HG02943 (cell line): ENCODE data around the gene ALDH3B1.

ENCODE experiments used
- ATAC-seq: cut with Tn5 transposase; IDR thresholded peaks from one replicate; pipeline ENCODE4 v1.9.1; 2021; ENCODE audit warnings: mild to moderate bottlenecking, low read depth, moderate library complexity; ENCODE audit not compliant: unreplicated experiment

ALDH3B1 gene

GRCh38 chr11:68056317-68057285 is 46.5 kb downstream of the ALDH3B1 start:
- no peak for ATAC-seq

- no peak for ATAC-seq
Measured at GRCh38 chr11:68057807-68058206, 47.7 kb downstream of the ALDH3B1 start.

- ATAC-seq, result no peak
Measured at GRCh38 chr11:68061508-68061907, 51.4 kb downstream of the ALDH3B1 start.

GRCh38 chr11:68064926-68065325 is 54.8 kb downstream of the ALDH3B1 start:
- no peak for ATAC-seq

GRCh38 chr11:68065841-68066240 is 55.7 kb downstream of the ALDH3B1 start:
- no peak for ATAC-seq

- no peak for ATAC-seq
Measured at GRCh38 chr11:68066742-68067141, 56.6 kb downstream of the ALDH3B1 start.

- no peak for ATAC-seq
Measured at GRCh38 chr11:68067991-68068390, 57.9 kb downstream of the ALDH3B1 start.

GRCh38 chr11:68071281-68072048 is 61.3 kb downstream of the ALDH3B1 start:
- no peak for ATAC-seq

- ATAC-seq, result no peak
Measured at GRCh38 chr11:68074584-68075352, 64.6 kb downstream of the ALDH3B1 start.

GRCh38 chr11:68076371-68077042 is 66.4 kb downstream of the ALDH3B1 start:
- ATAC-seq, result no peak

GRCh38 chr11:68077617-68078582 is 67.8 kb downstream of the ALDH3B1 start:
- no peak for ATAC-seq
